Tibial artery (tissue), 4 donors: ENCODE measurements around the gene COX20.

Experiments used
- DNase-seq, 2 donors: peaks; one replicate each; pipeline ENCODE4 v3.0.0-alpha.2; 2019
- H3K27ac ChIP-seq, 2 donors: fragments of 200-600 bp; sonication (generic) in 1 of 2; 1 replicate in 1 of 2; 2 replicates in 1 of 2; pipeline ENCODE4 v1.5.1; 2018 to 2019; ENCODE audit warnings: mild to moderate bottlenecking in 1 of 2
- H3K27me3 ChIP-seq, 2 donors: fragments of 200-600 bp; sonication (generic) in 1 of 2; one replicate each; pipeline versions ENCODE4 v1.5.1 to v1.6.0; 2016 to 2019
- H3K36me3 ChIP-seq, 3 donors: fragments of 200-600 bp; sonication (generic) in 2 of 3; one replicate each; pipeline ENCODE4 v1.5.1; 2016 to 2019; ENCODE audit warnings: mild to moderate bottlenecking in 2 of 3
- H3K4me1 ChIP-seq, 4 donors: fragments of 200-600 bp; sonication (generic) in 2 of 4; 1 replicate in 3 of 4; 2 replicates in 1 of 4; pipeline ENCODE4 v1.5.1; 2016 to 2019
- H3K4me3 ChIP-seq, 2 donors: fragments of 200-600 bp; sonication (generic) in 1 of 2; 1 replicate in 1 of 2; 2 replicates in 1 of 2; pipeline ENCODE4 v1.5.1; 2018 to 2019; ENCODE audit warnings: mild to moderate bottlenecking in 2 of 2
- H3K9me3 ChIP-seq, 3 donors: fragments of 200-600 bp; sonication (generic) in 1 of 3; one replicate each; pipeline ENCODE4 v1.5.1; 2016 to 2019
- intact Hi-C: fragments of 100-400 bp; cut with DNase I; formaldehyde crosslinking; loops from one replicate; pipeline ENCODE4 v1.15.0; 2023; ENCODE audit warnings: low total_unique reads
- TF ChIP-seq, protein P1 (sequence below), 2 experiments: fragments of 200-600 bp in 1 of 2; fragments of 450-650 bp in 1 of 2; IDR thresholded peaks; one replicate each; pipeline ENCODE4 v1.5.1; 2017 to 2019; ENCODE audit warnings: antibody characterized with exemption in 2 of 2, mild to moderate bottlenecking in 1 of 2, moderate library complexity in 1 of 2

COX20 gene

DNA sequence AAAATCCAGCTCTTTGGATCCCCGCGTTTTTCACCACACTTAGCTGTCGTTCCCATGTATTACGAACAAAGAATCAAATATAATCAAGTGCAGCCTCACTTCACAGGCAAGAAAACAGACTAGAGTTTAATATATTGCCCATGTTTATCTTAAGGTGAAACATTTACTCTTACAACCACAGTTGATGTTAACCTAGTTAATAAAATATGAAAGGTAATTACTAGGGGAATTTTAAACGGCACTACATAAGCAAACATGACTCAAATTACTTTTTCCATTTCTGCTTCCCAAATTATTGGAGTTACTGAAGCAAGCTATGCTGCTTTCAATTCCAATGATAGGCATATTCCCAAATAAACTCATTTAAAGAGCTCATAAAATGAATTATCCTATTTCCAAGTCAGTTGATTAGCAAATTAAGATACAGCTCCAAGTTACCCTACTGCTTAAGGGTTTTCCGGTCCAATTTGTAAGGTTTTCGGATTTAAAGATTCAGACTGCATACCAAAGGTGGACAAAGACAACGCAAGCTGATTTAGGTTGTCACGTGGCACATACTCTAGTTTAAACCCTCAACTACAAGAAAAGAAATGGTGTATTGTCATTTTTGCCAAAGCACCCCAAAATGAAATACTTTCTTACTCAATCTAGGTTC lies 5.9 kb downstream of the COX20 start:
- intact Hi-C loops: no loop called here
- no peak for DNase-seq
- no peaks in the 10 kb centered on the region for H3K9me3 ChIP-seq
- TF ChIP-seq, protein P1, sequence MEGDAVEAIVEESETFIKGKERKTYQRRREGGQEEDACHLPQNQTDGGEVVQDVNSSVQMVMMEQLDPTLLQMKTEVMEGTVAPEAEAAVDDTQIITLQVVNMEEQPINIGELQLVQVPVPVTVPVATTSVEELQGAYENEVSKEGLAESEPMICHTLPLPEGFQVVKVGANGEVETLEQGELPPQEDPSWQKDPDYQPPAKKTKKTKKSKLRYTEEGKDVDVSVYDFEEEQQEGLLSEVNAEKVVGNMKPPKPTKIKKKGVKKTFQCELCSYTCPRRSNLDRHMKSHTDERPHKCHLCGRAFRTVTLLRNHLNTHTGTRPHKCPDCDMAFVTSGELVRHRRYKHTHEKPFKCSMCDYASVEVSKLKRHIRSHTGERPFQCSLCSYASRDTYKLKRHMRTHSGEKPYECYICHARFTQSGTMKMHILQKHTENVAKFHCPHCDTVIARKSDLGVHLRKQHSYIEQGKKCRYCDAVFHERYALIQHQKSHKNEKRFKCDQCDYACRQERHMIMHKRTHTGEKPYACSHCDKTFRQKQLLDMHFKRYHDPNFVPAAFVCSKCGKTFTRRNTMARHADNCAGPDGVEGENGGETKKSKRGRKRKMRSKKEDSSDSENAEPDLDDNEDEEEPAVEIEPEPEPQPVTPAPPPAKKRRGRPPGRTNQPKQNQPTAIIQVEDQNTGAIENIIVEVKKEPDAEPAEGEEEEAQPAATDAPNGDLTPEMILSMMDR (IDR thresholded peaks at IDR 0.05): no peak
- H3K4me3 ChIP-seq: no peak overlapping the region
- no peaks in the 10 kb centered on the region for H3K27me3 ChIP-seq
- peaks cover 45 to 51% (median 46%) of the 10 kb centered on the region in 3 donors for H3K36me3 ChIP-seq
- H3K4me1 ChIP-seq: peaks cover 0 to 67% (median 27%) of the 10 kb centered on the region in 4 donors
- H3K27ac ChIP-seq: peak overlapping the region; percentile 1 to 16

GRCh38 chr1:244843148-244843978 lies 7.9 kb downstream of the COX20 start:
- Histone ChIP-seq H3K36me3 (peaks cover 60 to 70% (median 64%) of the 10 kb centered on the region in 3 donors), H3K27me3 (no peaks in the 10 kb centered on the region), H3K27ac (no peak overlapping the region), H3K9me3 (no peaks in the 10 kb centered on the region), H3K4me1 (peaks cover 0 to 47% (median 13%) of the 10 kb centered on the region in 4 donors), H3K4me3 (no peak overlapping the region)
- TF ChIP-seq, protein P1 (IDR thresholded peaks at IDR 0.05): no peak
- DNase-seq: no peak
- intact Hi-C loops: no loop called here

DNA sequence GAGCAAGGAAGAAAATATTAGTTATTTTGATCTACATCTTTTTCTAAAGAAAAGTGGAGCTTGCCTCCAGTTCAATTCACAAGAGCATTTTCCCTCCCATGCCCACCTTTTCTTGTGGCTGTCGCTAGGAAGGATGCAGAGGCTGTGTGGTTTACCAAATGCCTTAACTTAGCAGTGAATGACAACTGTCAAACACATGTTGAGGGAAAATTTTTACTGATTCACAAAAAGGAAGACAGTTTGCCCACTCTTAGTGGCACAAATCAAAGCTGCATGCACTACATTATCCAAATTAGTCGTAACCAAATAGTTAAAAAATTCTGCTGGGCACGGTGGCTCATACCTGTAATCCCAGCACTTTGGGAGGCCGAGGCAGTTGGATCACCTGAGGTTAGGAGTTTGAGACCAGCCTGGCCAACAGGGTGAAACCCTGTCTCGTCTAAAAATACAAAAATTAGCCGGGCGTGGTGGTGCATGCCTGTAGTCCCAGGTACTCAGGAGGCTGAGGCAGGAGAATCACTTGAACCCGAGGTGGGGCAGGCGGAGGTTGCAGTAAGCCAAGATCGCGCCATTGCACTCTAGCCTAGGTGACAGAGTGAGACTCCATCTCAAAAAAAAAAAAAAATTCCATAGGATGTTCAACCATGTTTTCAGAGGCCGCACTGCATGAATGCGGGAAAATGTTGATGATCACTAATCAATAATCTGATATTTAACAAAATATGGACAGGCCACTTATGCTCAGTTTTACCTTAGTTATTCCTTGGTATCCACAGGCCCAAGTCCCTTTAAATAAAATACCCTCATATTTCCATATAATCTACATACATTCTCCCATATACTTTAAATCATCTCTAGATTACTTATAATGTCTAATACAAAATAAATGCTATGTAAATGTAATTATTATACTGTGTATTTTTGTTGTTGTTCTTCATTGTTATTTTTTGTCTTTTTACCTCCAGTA lies 9.0 kb downstream of the COX20 start:
- Histone ChIP-seq H3K27ac (no peak overlapping the region), H3K27me3 (no peaks in the 10 kb centered on the region), H3K4me3 (no peak overlapping the region), H3K4me1 (peaks cover 0 to 37% (median 8%) of the 10 kb centered on the region in 4 donors), H3K36me3 (peaks cover 57 to 81% (median 69%) of the 10 kb centered on the region in 3 donors), H3K9me3 (no peaks in the 10 kb centered on the region)
- DNase-seq: no peak
- TF ChIP-seq, protein P1 (IDR thresholded peaks at IDR 0.05): no peak
- intact Hi-C loops: no loop called here

GRCh38 chr1:244846653-244847052 lies 11.2 kb downstream of the COX20 start:
- H3K4me3 ChIP-seq: no peak overlapping the region
- no peaks in the 10 kb centered on the region for H3K9me3 ChIP-seq
- peaks cover 0 to 16% (median 2%) of the 10 kb centered on the region in 4 donors for H3K4me1 ChIP-seq
- DNase-seq: no peak
- TF ChIP-seq, protein P1 (IDR thresholded peaks at IDR 0.05): no peak
- intact Hi-C loops: no loop called here
- peaks cover 70 to 91% (median 80%) of the 10 kb centered on the region in 3 donors for H3K36me3 ChIP-seq
- H3K27me3 ChIP-seq: no peaks in the 10 kb centered on the region
- no peak overlapping the region for H3K27ac ChIP-seq

- Histone ChIP-seq H3K27ac (no peak overlapping the region), H3K9me3 (no peaks in the 10 kb centered on the region), H3K27me3 (no peaks in the 10 kb centered on the region), H3K4me3 (no peak overlapping the region), H3K4me1 (peaks cover 0 to 19% (median 1%) of the 10 kb centered on the region in 4 donors), H3K36me3 (peaks cover 71 to 96% (median 74%) of the 10 kb centered on the region in 3 donors)
- intact Hi-C loops: no loop called here
- no peak for DNase-seq
- TF ChIP-seq, protein P1 (IDR thresholded peaks at IDR 0.05): no peak
These were observed 13.9 kb downstream of the COX20 start for GRCh38 chr1:244849189-244849866.
